Measurements from ENCODE around the gene CEBPG.

GRCh38 chr19:33365691-33366090 is 7.8 kb upstream of the CEBPG start:
- TF ChIP-seq CTCF (conservative IDR thresholded peaks at IDR 0.05) = no peak
- no peak for TF ChIP-seq ZFX (IDR thresholded peaks at IDR 0.05)
